Measurements from ENCODE around the gene PROZ.
A peak's percentile ranks its signal among the peaks of the same experiment; 100 is the strongest.
"Not testable (repeated sequence)": the region's sequence is repeated elsewhere in the genome, so short reads cannot be mapped to it uniquely, and the experiment has no call there.

PROZ gene, protein sequence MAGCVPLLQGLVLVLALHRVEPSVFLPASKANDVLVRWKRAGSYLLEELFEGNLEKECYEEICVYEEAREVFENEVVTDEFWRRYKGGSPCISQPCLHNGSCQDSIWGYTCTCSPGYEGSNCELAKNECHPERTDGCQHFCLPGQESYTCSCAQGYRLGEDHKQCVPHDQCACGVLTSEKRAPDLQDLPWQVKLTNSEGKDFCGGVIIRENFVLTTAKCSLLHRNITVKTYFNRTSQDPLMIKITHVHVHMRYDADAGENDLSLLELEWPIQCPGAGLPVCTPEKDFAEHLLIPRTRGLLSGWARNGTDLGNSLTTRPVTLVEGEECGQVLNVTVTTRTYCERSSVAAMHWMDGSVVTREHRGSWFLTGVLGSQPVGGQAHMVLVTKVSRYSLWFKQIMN

DNA sequence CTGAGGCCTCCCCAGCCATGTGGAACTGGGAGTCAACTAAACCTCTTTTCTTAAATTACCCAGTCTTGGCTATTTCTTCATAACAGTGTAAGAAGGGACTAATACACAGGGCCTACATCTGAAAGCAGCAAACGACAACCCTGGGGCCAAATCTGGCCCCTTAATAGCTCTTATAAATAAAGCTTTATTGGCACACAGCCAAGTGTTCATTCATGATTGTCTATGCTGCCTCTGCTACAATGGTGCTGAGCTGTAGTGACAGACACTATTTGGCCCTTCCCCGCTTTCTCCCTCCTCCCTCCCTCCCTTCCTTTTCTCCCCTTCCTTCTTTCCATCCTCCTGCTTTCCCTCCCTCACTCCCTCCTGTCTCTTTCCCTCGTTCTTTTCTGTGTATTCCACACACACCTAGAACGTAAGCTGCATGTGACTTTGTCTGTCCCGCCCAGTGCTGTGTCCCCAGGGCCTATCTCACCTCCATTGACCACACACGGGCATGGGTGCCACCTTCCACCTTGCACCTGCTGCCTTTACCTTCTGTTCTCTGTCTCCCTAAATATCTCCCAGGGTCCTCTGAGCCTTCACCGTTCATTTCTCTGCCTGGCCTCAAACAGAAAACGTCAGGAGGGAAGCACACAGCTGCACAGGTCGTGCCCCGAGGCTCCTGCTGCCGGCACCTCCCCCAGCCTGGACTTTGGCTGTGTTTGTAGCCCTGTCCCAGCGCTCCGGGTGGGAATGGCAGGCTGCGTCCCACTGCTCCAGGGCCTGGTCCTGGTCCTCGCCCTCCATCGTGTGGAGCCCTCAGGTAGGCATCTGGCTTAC is at the start of gene PROZ:
TSS of gene PROZ (plus strand) at position 720 of the 819 bp plus-strand sequence. CDS start at position 733, 13 bp downstream.
- DNase-seq = no peak

DNA sequence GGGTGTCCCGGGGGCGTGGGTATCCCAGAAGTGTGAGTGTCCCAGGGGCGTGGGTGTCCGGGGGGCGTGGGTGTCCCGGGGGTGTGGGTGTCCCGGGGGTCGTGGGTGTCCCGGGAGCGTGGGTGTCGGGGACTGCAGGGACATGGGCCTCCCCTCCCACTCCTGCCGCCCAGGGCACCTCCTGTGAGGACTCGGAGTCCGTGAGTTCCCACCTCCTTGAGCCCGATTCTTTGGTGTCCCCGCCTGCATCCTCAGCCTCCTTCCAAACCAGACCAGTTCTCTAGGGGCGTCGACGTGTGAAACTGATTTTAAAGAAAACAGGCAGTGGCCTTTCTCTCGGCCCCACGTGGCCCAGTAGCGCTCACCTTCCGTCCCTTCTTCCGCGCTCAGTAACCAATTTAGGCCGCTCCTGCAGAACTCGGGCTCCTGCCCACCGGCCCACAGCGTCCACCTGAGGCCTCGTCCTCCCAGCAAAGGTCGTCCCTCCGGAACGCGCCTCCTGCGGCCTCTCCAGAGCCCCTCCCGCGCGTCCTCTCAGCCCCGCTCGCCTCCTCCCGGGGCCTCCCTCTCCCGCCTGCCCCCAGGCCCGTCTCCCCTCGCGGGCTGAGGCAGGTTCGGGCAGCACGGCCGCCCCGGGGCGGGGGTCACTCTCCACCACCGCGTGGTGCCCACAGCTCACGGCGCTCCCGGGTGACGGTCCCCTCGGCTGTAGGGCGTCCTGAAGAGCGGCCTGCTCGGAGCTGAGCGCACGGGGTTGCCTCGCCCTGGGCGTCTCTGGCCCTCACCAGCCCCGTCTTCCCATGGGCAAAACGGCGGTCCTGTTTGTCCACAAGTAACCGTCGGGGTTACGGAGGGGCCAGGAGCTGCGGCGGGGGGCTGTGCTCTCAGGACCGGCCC is 49.0 kb upstream of the PROZ start:
- DNase-seq = no peak

DNA sequence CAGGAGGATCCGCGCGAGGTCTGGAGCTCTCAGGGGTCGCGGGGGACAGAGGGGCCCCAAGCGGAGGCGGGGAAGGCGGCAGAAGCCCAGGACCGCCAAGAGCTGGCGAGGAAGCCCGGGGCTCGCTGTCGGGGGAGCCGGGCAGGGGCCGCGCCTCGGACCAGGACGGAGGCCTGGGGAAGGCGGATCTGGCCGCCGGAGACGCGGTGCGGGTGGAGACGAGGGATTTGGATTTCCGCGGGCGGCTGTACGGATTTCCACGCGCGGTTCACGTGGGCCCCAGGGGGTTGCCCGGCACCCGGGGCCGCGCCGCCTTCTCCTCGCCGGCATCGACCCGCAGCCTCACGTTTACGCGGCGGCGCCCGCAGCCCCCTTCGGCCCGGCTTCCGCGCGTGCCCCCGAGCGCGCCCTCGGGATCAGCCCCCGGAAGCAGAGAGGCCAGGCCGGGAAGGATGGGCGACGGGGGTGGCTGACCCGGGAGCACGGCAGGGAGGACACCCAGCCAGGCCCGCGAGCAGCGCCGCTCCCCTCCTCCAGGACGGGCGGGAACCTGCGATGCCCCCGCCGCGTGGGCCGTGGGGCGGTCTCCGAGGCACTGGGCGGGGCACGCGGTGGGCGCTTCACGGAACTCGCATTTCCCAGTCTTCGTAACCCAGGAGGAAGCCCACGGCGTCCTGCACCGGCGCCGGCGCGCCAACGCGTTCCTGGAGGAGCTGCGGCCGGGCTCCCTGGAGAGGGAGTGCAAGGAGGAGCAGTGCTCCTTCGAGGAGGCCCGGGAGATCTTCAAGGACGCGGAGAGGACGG is 48.2 kb upstream of the PROZ start:
- no peak for DNase-seq

DNA sequence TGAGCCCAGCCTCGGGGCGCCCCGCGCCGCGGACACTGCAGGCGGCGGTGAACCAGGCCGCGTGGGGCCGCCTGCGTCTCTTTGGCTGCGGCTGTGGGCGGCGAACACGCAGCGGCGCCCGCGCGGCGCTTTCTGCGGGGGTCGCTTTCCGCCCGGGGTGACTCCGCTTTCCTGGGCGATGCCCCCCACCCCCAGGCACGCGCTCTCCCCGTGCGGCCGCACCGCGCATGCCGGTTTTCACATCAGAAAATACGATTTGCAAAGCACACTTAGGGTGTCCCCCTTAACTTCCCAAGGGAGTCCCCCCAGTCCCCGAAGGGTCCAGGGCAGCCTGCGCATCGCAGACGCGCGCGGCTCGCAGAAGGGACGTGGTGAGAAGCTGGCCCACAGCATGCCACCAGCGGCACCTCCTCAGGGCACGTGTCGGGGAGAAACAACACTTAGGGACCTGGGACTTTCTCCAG is 47.6 kb upstream of the PROZ start:
- no peak for DNase-seq

DNA sequence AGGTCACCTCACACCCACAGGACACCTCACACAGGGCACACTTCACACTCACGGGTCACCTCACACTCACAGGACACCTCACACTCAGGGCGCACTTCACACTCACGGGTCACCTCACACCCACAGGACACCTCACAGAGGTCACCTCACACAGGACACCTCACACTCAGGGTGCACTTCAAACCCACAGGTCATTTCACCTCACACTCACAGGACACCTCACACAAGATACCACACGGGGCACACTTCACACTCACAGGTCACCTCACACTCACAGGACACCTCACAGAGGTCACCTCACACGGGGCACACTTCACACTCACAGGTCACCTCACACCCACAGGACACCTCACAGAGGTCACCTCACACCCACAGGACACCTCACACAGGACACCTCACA is 46.6 kb upstream of the PROZ start:
- DNase-seq = not testable (repeated sequence)

DNA sequence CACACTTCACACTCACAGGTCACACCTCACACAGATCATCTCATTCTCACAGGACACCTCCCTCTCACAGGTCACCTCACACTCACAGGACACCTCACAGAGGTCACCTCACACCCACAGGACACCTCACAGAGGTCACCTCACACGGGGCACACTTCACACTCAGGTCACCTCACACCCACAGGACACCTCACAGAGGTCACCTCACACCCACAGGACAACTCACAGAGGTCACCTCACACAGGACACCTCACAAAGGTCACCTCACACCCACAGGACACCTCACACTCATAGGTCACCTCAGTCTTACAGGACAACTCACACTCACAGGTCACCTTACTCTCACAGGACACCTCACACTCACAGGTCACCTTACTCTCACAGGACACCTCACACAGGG is 46.0 kb upstream of the PROZ start:
- not testable (repeated sequence) for DNase-seq

DNA sequence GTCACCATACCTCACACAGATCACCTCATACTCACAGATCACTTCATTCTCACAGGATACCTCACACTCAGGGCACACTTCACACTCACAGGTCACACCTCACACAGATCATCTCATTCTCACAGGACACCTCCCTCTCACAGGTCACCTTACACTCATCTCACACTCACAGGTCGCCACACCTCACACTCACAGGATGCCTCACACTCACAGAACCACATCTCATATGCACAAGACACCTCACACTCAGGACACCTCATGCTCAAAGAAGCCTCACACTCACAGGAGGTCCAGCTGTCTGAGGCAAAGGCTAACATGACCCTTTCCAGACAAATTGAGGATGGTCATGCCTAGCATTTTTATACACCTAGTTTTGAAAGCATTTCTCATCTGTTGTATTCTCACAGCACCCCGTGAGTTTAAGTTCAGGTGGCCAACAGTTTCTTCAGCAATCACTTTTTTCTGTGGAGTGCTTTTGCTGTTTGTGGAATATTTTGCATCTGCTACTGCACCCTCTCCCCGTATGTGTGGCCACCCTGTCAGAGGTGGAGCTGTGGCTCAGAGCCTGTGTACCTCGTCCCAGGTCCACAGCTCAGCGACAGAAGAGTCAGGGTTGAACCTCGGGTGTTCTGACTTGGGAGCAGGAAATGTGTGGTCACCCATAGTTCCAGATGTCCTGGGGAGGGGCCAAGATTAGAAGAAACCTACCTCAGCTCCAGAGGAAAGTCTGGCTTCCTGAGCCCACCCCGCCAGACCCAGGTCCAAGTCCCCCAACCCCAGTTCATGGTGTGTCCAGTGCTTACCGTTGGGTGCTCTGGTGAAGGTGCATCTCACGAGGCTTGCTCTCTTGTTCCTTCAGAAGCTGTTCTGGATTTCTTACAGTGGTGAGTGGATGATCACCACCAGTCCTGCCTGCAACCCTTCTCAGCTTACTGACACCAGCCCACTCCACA is 45.3 kb upstream of the PROZ start:
- DNase-seq = peak; percentile 38

DNA sequence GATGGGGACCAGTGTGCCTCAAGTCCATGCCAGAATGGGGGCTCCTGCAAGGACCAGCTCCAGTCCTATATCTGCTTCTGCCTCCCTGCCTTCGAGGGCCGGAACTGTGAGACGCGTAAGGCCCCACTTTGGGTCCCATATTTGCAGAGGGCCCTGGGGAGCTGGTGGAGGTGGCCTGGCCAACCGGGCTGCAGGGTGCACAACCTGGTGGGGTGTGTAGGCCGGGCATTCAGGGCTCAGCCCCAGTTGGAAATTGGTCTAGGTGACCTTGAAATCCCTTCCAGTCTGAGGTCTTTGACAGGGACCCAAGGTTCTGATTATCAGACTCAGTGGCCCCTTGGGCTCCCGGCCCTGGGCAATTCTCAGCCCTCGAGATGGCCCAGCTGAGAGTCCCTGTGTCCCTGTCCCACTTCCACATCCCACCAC is 44.6 kb upstream of the PROZ start:
- no peak for DNase-seq

DNA sequence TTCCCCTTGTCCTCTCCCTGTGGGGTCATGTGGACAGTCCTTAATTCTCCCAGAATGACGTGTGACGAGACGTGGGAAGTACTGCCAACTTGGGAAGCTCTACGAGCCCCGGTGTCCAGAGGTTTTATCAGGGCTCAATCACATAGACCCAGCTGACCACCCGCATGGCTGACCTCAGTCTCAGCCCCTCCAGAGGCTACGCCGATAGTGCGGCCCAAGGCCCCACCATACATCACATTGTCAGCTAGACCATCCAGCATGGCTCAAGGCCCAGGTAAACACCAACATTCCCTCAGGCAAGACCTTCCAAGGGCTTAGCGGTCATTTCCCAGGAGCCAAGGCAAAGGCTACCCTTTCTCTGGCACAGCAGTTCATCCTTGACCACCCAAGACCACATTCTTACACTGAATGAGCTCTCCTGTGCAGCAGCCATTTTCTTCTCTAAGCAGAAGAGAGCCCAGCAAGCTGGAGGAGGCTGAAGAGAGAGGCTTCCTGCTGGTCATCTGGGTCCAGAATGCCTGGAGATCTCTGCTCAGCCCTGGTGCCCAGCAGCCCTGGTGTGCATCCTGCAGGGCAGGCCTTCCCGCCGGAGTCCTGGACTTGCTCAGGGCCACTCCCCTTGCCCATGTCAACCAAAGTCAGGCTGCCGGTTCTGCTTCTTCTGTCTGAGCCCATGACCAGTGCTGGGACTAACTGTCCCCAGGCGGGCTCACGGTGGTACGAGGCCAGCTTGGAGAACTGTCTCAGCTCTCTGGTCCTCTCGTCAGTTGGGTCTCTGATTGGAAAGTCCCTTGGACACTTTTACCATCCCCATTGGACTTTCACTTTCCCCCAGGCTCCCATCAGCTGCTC is 43.7 kb upstream of the PROZ start:
- no peak for DNase-seq

DNA sequence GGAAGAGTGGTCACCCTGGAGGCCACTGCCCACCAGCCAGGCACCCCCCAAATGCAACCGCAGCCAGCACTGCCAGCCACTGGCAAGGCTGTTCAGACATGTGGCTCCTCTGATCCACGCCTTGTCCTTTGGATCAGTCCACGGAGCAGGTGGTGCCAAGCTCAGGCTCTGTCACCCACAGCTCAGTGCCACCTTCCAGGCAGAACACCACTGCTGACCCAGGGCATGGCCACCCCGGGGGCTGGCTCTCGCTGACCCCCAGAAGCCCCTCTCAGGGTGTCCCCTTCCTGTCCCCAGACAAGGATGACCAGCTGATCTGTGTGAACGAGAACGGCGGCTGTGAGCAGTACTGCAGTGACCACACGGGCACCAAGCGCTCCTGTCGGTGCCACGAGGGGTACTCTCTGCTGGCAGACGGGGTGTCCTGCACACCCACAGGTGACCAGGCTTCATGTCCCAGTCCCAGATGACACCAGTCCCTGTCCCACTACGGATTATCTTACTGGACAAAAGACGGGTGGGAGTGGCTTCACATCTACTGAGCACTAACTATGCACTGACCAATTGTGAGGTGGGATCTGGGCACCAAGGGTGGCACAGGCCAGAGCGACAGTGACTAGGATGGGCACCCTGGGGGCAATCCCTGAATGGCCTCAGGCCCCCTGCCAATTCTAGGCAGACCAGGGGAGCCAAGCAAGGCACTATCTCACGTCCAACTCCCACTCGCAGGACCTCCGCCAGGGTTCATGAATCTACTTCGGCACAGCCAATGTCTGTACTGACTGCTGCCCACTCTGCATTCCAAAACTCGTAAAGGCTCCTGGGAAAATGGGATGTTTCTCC is 42.9 kb upstream of the PROZ start:
- no peak for DNase-seq

DNA sequence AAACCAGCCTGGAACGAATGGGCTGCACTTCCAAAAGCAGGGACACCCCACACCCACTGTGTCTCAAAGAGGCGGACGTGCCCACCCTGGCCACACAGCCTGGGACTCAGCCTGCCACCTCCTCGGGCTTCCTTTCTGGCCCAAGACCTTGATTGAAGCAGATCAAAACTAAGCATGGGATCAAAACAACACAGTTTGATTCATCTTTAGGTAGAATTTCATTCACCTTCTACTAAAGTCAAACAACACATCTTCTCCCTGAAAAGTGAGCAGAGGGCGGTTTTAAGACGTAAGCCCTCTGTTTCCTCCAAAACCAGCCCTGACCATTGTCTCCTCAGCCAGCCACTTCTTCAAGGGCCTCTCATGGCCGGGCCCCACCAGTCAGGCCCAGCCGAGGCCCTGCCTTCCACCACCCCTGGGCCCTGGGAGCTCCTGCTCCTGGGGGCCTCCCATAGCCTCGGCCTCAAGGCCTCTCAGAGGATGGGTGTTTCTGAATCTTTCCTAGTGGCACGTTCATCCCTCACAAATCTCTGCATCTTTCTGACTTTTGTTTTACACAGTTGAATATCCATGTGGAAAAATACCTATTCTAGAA is 42.1 kb upstream of the PROZ start:
- no peak for DNase-seq

DNA sequence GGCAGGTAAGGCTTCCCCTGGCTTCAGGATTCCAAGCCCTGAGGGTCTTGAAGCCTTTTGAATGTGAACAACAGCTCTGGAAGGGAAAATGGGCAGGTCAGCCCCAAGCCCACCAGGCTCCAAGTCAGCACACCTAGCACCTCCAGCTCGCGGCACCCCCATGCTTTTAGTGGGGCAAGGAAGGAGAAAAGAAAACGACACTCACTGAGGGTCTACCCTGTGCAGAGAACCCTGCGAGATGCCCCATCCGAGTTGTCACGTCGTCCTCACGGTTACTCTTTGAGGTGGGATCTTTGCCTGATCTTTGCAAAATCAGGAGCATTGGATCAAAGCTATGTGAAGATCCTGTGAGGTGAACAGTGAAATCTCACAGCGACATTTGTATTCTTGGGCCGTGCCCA is 41.6 kb upstream of the PROZ start:
- DNase-seq = no peak

DNA sequence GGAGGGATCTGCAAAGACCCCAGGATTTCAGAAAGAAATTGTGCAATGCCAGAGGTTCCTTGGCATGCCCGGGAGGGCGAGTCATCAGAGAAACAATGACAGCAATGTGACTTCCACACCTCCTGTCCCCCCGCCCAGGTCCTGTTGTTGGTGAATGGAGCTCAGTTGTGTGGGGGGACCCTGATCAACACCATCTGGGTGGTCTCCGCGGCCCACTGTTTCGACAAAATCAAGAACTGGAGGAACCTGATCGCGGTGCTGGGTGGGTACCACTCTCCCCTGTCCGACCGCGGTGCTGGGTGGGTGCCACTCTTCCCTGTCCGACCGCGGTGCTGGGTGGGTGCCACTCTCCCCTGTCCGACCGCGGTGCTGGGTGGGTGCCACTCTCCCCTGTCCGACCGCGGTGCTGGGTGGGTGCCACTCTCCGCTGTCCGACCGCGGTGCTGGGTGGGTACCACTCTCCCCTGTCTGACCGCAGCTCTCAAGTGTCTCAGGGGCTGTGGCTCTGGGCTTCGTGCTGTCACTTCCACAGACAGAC is 41.0 kb upstream of the PROZ start:
- no peak for DNase-seq

DNA sequence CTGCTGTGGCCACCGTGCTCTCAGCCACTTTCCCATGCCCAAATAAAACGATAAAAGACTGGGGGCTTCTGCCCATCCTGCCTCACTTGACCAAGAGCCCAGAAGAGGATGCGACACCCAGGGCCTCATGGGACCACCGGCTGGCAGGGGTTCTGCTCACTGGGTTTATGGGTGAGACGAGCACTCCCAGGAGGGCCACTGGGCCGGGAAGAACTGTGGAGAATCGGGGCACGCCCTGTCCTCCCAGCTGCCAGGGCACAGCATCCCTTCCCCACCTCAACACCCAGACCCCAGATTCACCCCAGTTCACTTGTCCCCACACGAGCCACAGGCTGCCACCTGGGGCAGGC is 40.6 kb upstream of the PROZ start:
- DNase-seq = no peak

DNA sequence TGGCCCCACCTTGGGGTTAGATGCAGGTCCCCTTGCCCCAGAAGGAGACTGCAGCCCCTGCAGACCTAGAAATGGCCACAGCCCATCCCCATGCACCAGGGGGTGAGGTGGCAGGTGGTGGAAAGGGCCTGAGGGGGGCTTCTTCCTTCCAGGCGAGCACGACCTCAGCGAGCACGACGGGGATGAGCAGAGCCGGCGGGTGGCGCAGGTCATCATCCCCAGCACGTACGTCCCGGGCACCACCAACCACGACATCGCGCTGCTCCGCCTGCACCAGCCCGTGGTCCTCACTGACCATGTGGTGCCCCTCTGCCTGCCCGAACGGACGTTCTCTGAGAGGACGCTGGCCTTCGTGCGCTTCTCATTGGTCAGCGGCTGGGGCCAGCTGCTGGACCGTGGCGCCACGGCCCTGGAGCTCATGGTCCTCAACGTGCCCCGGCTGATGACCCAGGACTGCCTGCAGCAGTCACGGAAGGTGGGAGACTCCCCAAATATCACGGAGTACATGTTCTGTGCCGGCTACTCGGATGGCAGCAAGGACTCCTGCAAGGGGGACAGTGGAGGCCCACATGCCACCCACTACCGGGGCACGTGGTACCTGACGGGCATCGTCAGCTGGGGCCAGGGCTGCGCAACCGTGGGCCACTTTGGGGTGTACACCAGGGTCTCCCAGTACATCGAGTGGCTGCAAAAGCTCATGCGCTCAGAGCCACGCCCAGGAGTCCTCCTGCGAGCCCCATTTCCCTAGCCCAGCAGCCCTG is 40.0 kb upstream of the PROZ start:
- DNase-seq = no peak

DNA sequence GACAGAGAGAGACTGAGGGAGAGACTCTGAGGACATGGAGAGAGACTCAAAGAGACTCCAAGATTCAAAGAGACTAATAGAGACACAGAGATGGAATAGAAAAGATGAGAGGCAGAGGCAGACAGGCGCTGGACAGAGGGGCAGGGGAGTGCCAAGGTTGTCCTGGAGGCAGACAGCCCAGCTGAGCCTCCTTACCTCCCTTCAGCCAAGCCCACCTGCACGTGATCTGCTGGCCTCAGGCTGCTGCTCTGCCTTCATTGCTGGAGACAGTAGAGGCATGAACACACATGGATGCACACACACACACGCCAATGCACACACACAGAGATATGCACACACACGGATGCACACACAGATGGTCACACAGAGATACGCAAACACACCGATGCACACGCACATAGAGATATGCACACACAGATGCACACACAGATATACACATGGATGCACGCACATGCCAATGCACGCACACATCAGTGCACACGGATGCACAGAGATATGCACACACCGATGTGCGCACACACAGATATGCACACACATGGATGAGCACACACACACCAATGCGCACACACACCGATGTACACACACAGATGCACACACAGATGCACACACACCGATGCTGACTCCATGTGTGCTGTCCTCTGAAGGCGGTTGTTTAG is 39.2 kb upstream of the PROZ start:
- no peak for DNase-seq

DNA sequence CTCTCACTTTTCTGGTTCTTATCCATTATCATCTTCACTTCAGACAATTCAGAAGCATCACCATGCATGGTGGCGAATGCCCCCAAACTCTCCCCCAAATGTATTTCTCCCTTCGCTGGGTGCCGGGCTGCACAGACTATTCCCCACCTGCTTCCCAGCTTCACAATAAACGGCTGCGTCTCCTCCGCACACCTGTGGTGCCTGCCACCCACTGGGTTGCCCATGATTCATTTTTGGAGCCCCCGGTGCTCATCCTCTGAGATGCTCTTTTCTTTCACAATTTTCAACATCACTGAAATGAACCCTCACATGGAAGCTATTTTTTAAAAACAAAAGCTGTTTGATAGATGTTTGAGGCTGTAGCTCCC is 38.6 kb upstream of the PROZ start:
- DNase-seq = no peak
